Measurements from ENCODE around the gene ACACB.

The ACACB gene

DNA sequence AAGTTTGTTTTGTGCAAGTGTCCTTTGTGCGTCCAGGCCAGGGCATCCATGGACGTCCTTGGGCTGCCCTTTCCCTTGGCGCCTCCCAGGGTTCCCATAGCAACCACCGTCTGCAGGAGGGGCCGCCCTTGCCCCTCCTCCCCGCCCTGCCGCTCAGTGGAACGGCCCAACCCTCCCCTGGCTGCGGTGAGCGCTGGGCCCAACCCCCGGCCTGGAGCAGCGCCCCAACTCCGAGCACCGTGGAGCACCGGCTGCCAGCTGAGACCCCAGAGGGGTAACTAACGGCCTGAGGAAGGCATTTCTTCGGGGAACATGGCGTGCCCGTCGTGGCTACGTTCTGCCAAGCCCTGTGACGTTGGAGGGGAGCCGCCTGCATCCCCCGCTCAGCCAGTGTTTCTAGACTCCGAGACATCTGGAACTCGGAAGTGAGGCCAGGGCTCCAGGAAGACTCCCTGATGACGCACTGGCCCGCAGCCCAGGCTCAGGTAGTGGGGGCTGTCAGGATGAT, 5.3 kb upstream of the ACACB start:
- FAIRE-seq = no peak

DNA sequence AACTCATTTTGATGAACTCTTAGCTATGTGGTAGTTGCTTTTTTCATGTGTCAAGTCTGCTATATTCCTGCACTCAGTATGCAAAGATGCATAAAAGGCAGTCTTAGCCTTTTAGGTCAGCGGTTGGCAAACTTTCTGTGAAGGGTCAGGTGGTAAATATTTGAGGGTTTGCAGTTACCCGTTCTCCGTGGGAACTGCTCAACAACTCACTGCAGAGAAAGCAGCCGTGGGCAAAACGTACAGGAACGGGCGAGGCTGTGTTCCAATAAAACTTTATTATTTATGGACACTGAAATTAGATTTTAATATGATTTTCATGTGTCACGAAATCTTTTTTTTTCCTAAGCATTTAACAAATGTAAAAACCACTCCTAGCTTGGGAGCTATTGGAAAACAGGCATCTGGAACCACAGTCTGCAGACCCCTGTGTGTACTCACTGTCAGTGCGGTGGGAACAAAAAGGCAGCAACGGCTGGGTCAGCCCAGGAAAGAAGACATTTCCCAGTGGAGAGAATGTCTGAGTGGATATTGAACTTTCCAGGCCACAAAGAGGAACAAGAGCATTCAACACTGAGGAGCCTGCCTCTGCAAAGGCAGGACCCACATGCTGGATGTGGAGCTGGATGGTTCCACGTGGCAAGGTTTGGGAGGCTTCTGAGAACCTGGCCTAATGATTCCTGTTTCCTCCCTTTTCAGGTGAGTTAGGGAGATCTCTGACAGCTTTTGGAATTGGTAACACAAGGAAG, 3.5 kb upstream of the ACACB start:
- FAIRE-seq = no peak

DNA sequence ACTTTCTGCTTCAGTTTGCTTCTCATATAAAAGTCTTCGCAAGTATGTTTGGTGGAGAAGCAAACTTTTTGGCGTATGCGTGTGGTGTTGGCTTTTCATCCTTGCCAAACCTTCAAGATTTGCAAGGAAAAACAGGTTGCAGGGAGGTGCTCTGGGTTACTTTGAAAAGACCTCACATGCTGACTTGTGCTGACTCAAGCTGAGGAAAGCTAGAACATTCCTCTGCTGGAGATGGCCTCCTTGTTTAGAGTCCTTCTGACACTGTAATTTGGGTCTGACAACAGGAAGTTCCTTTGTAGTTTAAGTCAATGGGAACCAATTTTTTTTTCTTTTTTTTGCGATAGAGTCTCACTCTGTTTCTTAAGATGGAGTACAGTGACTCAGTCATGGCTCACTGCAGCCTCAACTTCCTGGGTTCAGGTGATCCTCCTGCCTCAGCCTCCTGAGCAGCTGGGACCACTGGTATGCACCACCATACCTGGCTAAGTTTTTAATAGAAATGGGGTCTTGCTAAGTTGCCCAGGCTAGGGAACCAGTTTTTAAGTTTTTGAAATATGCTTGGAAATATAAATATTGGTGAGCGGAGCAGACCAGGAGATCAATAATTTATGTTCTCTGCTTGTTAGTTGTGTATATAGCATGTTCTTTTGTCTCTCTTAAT, 2.6 kb upstream of the ACACB start:
- no peak for FAIRE-seq

DNA sequence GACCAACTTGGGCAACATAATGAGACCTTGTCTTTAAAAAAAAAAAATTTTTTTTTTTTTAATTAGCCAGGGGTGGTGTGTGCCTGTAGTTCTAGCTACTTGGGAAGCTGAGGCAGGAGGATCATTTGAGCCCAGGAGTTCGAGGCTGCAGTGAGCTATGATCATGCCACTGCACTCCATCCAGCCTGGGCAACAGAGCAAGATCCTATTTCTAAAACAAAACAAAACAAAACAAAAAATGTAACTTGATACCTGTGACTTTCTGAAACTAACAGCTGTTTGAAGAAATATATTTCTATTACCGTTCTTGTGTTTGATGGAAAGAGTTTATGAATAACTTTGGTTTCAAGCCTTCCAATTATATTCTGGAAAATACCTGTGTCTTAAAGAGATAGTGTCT, 1.7 kb upstream of the ACACB start:
- FAIRE-seq = no peak

DNA sequence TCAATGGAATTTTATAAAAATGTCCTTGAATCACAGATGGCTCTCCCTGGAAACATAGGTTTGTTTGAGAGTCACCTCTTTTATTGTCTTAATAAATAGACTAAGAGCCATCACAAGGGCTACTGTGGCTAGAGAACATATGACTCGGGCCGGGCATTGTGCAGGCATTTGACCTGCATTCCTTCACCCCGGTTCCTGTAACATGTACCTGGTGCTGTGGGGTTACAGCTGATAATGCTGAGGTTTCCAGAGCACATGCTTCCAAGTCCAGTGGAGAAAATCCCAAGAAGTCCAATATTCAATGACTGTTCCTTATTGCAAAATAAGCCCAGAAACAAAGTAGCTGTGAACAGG, 1.0 kb upstream of the ACACB start:
- FAIRE-seq = no peak

DNA sequence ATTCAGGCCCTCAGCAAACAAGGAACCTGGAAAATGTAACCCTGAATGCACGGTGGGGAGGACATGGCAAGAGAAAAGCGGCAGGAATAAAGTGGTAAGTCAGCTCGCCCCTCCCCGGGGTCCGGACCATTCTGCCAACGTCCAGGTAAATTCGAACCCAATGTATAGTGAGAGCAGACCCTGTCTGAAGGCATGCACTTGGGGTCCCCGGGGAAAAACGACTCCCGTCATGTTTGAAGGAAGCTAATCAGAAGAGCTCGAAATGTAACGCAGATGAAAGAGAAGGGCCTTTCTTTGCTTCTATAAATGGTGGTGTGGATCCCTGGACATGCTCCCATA, 193 bp downstream of the ACACB start:
- FAIRE-seq = no peak

DNA sequence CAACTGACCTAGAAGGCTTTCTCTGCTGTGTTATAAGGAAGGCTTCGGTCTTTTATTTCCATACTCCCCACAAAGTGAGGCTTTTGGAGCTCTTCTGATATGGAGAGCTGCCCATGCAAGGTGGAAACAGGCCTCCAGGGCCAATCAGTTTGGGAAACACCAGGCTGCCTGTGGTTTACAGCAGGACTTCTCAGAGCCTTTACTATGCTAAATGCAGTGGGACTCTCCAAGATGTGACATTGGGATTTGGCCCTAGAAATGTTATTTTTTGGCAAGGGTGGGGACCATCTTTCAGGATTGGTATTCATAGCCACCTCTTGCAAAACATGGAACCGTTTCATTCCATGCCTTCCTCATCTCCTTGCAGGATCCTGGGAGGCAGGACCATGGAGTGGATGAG, 3.7 kb downstream of the ACACB start:
- no peak for FAIRE-seq

DNA sequence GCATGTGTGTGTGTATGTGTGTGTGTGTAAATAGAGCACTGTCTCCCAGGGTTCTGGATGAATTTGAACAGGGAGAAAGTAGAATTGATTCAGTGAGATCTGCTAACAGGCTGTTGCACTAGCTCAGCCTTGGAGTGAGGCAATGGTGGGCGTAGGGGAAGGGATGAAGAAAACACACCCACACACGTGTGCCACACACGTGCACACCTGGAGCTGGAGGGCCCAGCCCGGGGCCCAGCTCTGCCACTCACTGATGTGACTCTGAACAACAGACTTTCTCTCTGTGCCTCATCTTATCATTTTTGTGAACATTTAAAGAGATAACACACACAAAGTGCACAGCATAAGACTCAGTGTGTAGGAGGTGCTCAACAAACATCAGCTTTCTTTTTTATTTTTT, 4.2 kb downstream of the ACACB start:
- no peak for FAIRE-seq

DNA sequence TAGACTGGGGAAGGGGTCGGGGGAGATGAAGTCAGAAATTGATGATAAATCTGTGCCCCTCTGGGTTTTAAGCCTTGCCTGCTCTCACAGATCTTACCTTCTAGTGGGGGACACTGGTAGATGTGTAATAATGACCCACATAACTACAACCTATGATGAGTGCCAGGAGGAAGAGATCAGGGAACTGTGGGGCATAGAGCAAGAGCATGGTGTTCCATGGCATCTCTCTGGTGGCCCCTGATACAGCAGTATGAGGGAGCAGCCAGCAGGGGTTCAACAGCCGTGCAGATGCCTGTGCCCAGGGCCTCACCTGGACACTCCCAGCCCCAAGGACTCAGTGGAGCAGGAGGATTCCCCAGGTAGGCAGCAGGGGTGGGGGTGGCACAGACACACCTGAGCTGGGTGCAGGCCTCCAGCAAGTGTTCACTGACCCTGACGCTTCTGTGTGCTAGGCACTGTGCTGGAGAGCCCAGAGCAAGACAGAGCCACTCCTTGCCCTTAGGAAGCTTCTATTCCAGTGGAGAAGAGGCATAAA, 5.0 kb downstream of the ACACB start:
- FAIRE-seq = no peak

DNA sequence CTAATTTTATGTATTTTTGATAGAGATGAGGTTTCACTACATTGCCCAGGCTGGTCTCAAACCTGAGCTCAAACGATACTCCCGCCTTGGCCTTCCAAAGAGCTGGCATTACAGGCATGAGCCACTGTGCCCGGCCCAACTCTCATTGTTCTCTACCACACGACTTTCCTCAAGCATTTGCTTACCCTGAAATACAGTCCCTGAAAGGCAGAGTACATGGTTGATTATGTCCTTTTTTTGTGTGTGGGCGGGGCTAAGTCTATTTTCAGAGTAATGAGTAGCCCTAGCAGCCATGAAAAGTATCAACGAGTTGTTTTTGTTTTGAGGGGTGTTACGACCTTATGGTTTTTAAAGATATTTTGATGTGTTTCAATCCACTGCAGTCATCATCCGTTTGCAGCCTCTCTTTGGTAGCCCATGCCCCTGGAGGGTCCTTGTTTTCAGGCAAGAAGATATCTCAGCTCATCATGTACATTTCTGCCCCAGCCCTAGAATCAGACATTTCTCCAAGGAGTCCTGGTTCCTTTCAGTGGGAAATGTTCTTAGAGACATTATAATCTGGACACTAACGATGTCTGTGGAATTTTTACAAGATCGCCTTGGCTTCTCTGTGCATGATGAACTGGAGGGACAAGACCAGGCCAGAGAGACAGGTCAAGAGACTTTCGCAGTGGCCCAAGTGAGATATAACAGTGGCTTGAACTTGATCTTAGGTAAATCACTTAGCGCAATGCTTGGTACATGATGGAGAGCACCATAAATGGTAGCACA, 8.7 kb downstream of the ACACB start:
- no peak for FAIRE-seq

DNA sequence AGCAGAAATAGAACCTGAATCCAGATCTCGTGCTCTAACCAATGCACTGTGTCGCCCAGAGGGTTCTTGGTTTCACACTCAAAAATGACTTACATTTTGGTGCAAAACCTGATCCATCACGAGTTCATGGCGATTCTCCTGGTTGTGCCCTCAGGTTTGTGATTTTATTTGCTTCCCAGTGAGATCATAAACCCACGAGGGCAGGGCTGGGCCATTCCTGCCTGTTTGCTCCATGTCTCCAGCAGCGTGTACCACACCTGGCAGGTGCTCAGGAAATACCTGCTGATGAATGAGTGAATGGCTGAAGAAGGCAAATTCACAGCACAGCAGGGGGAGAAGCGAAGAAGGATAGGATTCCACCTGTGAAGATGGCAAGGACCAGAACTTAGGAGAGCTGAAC, 9.4 kb downstream of the ACACB start:
- FAIRE-seq = no peak

DNA sequence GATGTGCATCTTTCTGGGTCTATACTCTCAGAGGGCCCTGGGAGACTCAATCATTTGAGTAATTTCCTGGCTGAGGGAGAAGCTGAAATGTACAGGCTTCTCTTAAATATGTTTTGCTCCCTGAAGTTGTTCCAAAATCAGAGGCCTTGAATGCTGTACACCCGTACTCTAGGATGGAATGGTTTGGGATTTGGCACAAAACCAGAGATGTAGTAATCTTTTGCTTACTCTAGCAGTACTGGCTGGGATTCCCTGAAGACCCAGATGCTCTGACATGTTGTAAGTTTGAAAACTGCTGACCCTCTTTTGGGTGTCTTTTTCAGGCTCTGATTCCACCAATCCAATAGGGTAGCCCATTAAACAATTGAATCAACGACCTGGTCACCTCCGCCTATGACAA, 10.4 kb downstream of the ACACB start:
- FAIRE-seq = no peak

DNA sequence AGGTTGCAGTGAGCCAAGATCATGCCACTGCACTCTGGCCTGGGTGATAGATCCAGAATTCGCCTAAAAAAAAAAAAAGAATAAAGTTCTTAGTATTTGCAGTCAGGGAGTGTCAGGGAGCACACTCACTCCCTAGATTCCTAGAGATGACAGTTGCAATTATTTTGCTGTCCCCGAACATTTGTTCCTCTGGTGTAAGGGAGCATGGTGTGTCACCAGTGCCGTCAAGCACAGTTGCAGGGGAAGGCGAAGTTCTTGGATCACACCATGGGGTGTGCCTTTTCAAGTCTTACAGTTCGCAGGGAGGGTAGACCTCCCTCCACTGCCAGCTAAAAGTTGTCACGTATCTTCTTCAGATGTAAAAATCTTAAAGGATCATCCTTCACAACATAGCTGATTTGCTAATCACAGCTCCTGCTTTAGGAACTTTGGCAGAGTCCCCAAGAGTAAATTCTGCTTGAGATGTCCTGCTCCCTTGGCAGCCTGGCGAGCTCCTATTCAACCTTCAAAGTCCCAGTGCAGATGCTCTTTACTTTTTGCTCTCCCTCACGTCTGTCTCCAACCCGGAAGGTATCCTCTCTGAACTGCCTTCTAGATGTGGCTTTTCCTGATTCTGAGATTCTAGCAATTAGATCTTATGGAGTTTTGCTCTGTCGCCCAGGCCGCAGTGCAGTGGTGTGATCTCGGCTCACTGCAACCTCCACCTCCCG, 11.3 kb downstream of the ACACB start:
- FAIRE-seq = no peak

DNA sequence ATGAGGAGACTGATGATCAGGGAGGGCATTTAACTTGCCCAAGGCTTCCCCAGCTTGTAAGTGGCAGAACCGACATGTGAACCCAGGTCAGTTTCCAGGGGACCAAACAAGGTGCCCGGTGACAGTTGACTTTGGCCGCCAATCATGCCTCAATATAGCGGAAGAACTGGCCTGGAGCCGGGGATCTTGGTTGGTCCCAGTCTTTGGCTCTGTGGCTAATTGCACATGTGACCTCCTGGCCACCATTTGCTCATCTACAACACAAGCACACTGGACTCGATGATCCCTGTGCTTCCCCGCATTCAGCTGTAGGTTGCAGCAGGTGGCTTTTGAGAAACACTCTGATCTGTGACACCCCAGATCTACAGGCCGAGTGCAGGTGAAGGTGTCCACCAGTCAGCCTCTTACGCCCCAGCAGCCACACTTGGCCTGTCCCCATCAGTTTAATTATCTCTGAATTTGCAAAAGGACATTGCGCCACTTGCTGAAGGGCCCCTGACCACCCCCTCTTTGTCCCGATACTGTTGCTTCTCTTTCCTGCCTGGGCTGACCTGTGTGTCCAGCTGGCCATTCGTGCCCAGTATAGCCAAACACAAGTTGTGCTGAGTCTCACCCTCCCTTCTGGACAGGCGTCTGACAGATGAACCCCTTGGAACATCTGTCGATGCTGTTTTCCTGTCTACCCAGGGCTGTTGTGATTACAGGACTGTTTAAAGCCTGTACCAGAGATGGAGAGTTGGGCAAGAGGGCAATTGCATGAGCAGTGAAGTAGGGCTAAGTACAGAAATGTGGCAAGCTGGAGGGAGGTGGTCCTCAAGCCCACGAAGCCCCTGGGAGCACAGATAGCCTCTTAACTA, 14.1 kb downstream of the ACACB start:
- no peak for FAIRE-seq

DNA sequence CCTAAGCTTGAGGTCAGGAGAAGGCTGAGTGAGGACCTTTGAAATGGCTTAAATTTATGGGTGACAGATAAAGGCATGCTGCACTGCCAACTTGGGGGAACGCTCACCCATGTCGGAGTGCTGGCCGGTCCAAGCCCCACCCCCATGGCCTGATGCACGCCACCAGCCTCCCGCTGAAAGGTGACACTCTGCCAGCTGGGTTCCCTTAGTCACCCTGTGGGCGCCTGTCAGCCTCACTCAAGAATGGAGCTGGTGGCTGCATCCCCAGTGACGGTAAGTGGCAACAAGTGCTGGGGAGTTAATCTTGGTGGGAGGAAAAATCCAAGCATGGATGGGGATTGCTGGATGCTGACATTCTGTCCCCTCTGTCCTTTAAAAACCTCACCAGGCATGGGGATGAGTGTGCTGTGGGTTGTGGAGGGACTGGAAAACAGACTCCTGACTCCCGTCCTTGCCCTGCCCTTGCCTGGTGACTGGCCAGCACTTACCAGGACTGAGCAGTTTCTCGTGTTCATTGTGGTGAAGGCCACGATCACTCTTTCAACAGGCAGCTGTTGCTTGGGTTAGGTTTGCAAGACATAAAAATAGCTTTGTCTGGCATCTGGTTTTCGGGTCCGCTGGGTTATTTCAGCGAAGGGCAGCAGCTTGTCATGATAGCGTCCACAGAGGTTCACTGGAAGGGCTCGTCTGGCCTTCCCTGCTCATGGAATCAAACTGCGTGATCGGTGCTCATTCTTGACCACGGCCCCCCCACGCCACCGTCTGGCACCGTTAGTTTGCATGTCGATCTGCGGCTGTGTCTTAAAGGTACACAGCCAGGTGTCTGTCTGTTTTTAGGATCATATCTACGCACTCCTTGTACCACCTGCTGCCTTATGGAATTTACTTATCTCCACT, 15.0 kb downstream of the ACACB start:
- FAIRE-seq = no peak

DNA sequence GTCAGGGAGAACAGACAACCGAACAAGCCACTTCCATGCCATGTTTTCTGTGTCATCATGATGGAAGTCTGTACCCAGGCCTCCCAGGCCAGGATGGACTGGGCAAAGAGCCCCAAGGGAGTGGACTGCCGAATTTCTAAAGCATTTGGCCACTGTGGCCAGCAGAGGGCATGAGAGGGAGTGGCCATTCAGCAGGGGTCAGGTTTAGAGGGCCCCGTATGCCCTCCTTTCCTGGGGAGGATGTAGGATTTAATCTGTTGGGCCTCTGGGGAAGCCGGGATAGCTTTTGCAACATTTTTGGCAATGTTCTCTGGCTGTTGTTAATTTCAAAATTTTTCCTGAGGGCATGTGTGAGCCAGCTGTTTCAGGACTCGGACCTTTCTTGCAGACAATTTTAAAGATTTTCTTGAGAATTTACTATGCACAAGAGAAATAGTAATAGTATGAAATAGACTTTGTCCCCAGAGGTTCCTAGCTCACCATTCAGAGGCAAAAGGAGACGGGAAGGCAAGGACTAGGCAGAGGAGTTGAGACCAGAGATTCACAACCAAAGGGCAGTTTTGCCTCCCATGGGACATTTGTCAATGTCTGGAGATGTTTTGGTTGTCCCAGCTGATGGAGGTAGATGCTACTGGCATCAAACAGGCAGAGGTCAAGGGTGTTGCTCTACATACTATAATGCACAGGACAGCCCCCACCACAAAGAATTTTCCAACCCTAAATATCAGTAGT, 18.0 kb downstream of the ACACB start:
- FAIRE-seq = no peak

DNA sequence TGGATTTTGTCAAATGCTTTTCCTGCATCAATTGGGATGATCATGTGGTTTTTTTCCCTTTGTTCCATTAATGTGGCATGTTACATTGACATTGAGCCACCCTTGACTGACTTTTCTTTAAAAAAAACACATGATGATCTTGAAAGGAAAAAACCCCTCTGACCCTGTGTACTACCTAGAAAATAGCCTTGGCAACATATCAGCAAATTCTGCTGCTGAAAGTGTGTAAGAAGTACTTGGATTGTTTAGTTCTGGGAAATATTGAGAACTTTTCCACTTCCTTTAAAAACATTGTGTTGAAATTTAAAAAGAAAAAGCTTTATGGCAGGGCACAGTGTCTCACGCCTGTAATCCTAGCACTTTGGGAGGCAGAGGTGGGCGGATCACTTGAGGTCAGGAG, 20.7 kb downstream of the ACACB start:
- FAIRE-seq = no peak

DNA sequence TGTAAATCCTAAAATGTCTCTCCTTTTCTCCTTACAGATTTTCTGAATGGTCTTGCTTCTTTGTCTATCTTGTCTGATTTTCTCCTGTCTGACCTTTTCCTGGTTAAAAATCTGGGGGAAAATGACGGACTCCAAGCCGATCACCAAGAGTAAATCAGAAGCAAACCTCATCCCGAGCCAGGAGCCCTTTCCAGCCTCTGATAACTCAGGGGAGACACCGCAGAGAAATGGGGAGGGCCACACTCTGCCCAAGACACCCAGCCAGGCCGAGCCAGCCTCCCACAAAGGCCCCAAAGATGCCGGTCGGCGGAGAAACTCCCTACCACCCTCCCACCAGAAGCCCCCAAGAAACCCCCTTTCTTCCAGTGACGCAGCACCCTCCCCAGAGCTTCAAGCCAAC, 23.0 kb downstream of the ACACB start:
- no peak for FAIRE-seq

DNA sequence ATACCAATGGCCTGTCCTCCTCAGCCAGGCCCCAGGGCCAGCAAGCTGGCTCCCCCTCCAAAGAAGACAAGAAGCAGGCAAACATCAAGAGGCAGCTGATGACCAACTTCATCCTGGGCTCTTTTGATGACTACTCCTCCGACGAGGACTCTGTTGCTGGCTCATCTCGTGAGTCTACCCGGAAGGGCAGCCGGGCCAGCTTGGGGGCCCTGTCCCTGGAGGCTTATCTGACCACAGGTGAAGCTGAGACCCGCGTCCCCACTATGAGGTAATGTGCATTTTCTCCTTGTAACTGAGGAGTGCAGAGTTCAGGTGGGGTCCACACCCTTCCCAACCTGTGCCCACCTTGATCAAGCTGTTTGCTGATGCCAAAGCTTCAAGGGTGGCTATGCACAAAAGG, 23.4 kb downstream of the ACACB start:
- FAIRE-seq = no peak

DNA sequence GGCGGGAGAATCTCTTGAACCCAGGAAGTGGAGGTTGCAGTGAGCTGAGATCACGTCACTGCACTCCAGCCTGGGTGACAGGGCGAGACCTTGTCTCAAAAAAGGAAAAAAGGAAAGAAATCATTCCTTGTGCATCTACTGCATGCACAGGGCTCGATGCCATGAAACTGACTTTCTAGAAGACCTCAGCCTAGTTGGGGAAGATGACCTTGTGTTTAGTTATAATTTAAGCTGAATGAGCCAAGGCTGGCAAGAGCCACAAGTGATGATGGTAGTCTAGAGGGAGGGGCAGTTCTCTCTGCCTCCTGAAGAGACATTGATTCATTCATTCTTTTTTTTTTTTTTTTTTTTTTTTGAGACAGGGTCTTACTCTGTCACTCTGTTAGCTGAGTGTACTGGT, 24.2 kb downstream of the ACACB start:
- no peak for FAIRE-seq

Measured in endometrium (tissue), 2 donors.